Liver (tissue), 3 donors: Measurements from ENCODE around the gene COBL.

Experiments
- CTCF ChIP-seq: fragments of 150-350 bp; IDR thresholded peaks from 2 replicates; pipeline ENCODE4 v1.5.1; 2017; ENCODE audit warnings: improper control_type of control experiment, low read depth, low read length; ENCODE audit not compliant: missing input control
- GABPA ChIP-seq, 2 donors: IDR thresholded peaks in 1 of 2; conservative IDR thresholded peaks in 1 of 2; 2 replicates each; pipeline ENCODE4 v1.6.1; 2016; ENCODE audit warnings: antibody characterized with exemption in 2 of 2, mild to moderate bottlenecking in 1 of 2, moderate library complexity in 1 of 2
- MAX ChIP-seq: IDR thresholded peaks from 2 replicates; pipeline ENCODE4 v1.6.1; 2016; ENCODE audit warnings: antibody characterized with exemption
- donor health status: healthy.
- donor health status: healthy.

GRCh38 chr7:51270965-51271364 is 45.6 kb downstream of the COBL start:
- TF ChIP-seq CTCF = no peak
- no peak for TF ChIP-seq MAX
- TF ChIP-seq GABPA (IDR thresholded peaks at IDR 0.05 in 1 of 2, conservative IDR thresholded peaks at IDR 0.05 in 1 of 2) = no peak
